Natural killer cell (primary cell): Measurements from ENCODE around the gene LYPD6B. TPM values are rescaled to one million over a fixed set of nuclear protein-coding genes. Genes with fewer than 3 reads are reported as not detected.
"Not testable (repeated sequence)": the region's sequence is repeated elsewhere in the genome, so short reads cannot be mapped to it uniquely, and the experiment has no call there.

Source experiments
- ATAC-seq, 3 donors: fragments of 150-1000 bp in 2 of 3; fragments of 200-7000 bp in 1 of 3; cut with Tn5 transposase; 1 replicate in 1 of 3; 2 replicates in 2 of 3; pipeline ENCODE4 v1.10.0; 2021; ENCODE audit warnings: mild to moderate bottlenecking in 2 of 3, moderate library complexity in 2 of 3
- DNase-seq, 2 donors: peaks; one replicate each; pipeline versions ENCODE4 v3.0.0 to v3.0.0-alpha.2; 2013 to 2021; ENCODE audit warnings: mixed read lengths in 1 of 2
- H3K27ac ChIP-seq: one replicate; pipeline ENCODE4 v1.5.1; 2013; ENCODE audit warnings: mild to moderate bottlenecking, low read length
- H3K27me3 ChIP-seq: one replicate; pipeline ENCODE4 v1.6.1; 2013; ENCODE audit warnings: low read length; ENCODE audit not compliant: control insufficient read depth, insufficient read depth
- H3K36me3 ChIP-seq: one replicate; pipeline ENCODE4 v1.6.1; 2013; ENCODE audit warnings: low read length; ENCODE audit not compliant: control insufficient read depth, insufficient read depth
- H3K4me1 ChIP-seq: one replicate; pipeline ENCODE4 v1.6.1; 2013; ENCODE audit warnings: low read length; ENCODE audit not compliant: control insufficient read depth, insufficient read depth
- H3K4me3 ChIP-seq: one replicate; pipeline ENCODE4 v1.5.1; 2013; ENCODE audit warnings: low read length
- H3K9me3 ChIP-seq: one replicate; pipeline ENCODE4 v1.6.1; 2013; ENCODE audit warnings: low read length; ENCODE audit not compliant: control insufficient read depth, insufficient read depth
- H3K27ac Mint-ChIP-seq, 2 donors: one replicate each; pipeline ENCODE4 v1.8.0; 2022; ENCODE audit warnings: mild to moderate bottlenecking in 2 of 2, mixed read lengths in 2 of 2, moderate library complexity in 1 of 2
- H3K27me3 Mint-ChIP-seq, 2 donors: one replicate each; pipeline ENCODE4 v1.8.0; 2022; ENCODE audit warnings: low read depth in 2 of 2, mixed read lengths in 2 of 2
- H3K36me3 Mint-ChIP-seq: one replicate; pipeline ENCODE4 v1.8.0; 2022; ENCODE audit warnings: mixed read lengths
- H3K4me1 Mint-ChIP-seq, 2 donors: one replicate each; pipeline ENCODE4 v1.8.0; 2022; ENCODE audit warnings: mixed read lengths in 2 of 2
- H3K4me3 Mint-ChIP-seq: one replicate; pipeline ENCODE4 v1.8.0; 2022; ENCODE audit warnings: mild to moderate bottlenecking, moderate library complexity, mixed read lengths
- H3K9me3 Mint-ChIP-seq, 2 donors: one replicate each; pipeline ENCODE4 v1.8.0; 2022; ENCODE audit warnings: mixed read lengths in 2 of 2
- CTCF ChIP-seq: fragments of 200-600 bp; IDR thresholded peaks from one replicate; pipeline ENCODE4 v1.8.0; 2022; ENCODE audit warnings: antibody characterized with exemption
- WGBS: methylation state at CpG from one replicate; pipeline ENCODE4 v1.1.7; 2013; ENCODE audit warnings: missing lambda C conversion rate; ENCODE audit not compliant: insufficient coverage; 5-methylcytosine and 5-hydroxymethylcytosine counted together
- intact Hi-C: fragments of 100-400 bp; cut with micrococcal nuclease; formaldehyde crosslinking; loops from one replicate; pipeline ENCODE4 v1.14.2; 2022
- total RNA-seq, 4 donors: library from RNA; stranded (reverse); fragments of 120-200 nt in 1 of 4; gene quantifications; one replicate each; pipeline versions ENCODE4 v1.2.3 to v1.2.4, GENCODE V29; 2013 to 2022

LYPD6B gene
- total RNA-seq, 3 donors from 2014 or later (not counting 1 experiment from before 2014, with no cell fraction given): not detected

- no peak overlapping the region for H3K4me3 Mint-ChIP-seq
- DNase-seq: no peak
- WGBS: 76% methylated on average over 3 of the region's 3 CpGs
- no peaks in the 10 kb centered on the region for H3K36me3 Mint-ChIP-seq
- H3K4me1 Mint-ChIP-seq: no peaks in the 10 kb centered on the region
- Histone ChIP-seq H3K36me3 (no peaks in the 10 kb centered on the region), H3K4me3 (no peak overlapping the region), H3K9me3 (no peaks in the 10 kb centered on the region), H3K27me3 (no peaks in the 10 kb centered on the region), H3K27ac (no peak overlapping the region), H3K4me1 (no peaks in the 10 kb centered on the region)
- intact Hi-C loops: no loop called here
- peaks cover 0 to 3% of the 10 kb centered on the region in 2 donors for H3K9me3 Mint-ChIP-seq
- no peak overlapping the region for H3K27ac Mint-ChIP-seq
- no peak for ATAC-seq
- H3K27me3 Mint-ChIP-seq: no peaks in the 10 kb centered on the region
- no peak for TF ChIP-seq CTCF
Measured at GRCh38 chr2:149235816-149236375, 197.4 kb downstream of the LYPD6B start.

GRCh38 chr2:149236410-149236809, 197.9 kb downstream of the LYPD6B start:
- no peaks in the 10 kb centered on the region for H3K9me3 ChIP-seq
- Mint-ChIP-seq H3K27ac (no peak overlapping the region), H3K36me3 (no peaks in the 10 kb centered on the region), H3K27me3 (no peaks in the 10 kb centered on the region), H3K9me3 (peaks cover 0 to 3% of the 10 kb centered on the region in 2 donors), H3K4me1 (no peaks in the 10 kb centered on the region), H3K4me3 (no peak overlapping the region)
- no peak for DNase-seq
- no peak for ATAC-seq
- no peak for TF ChIP-seq CTCF
- WGBS: 81% methylated on average over 2 of the region's 2 CpGs
- H3K27ac ChIP-seq: no peak overlapping the region
- no peak overlapping the region for H3K4me3 ChIP-seq
- no peaks in the 10 kb centered on the region for H3K36me3 ChIP-seq
- no peaks in the 10 kb centered on the region for H3K4me1 ChIP-seq
- intact Hi-C loops: no loop called here
- H3K27me3 ChIP-seq: no peaks in the 10 kb centered on the region

GRCh38 chr2:149246186-149246585, 207.7 kb downstream of the LYPD6B start:
- Histone ChIP-seq H3K36me3 (no peaks in the 10 kb centered on the region), H3K4me3 (no peak overlapping the region), H3K9me3 (no peaks in the 10 kb centered on the region), H3K27ac (no peak overlapping the region), H3K27me3 (no peaks in the 10 kb centered on the region), H3K4me1 (no peaks in the 10 kb centered on the region)
- WGBS: 82% methylated on average over 1 of the region's 3 CpGs
- intact Hi-C loops: no loop called here
- ATAC-seq (no peak), DNase-seq (no peak)
- Mint-ChIP-seq H3K4me3 (no peak overlapping the region), H3K9me3 (peaks cover 0 to 5% of the 10 kb centered on the region in 2 donors), H3K4me1 (no peaks in the 10 kb centered on the region), H3K27me3 (no peaks in the 10 kb centered on the region), H3K36me3 (no peaks in the 10 kb centered on the region), H3K27ac (no peak overlapping the region)
- no peak for TF ChIP-seq CTCF

GRCh38 chr2:149251436-149251835, 212.9 kb downstream of the LYPD6B start:
- intact Hi-C loops, H3K27me3 Mint-ChIP-seq, H3K36me3 ChIP-seq, ATAC-seq, H3K27ac Mint-ChIP-seq, H3K4me3 ChIP-seq, H3K27me3 ChIP-seq, H3K4me1 Mint-ChIP-seq, H3K9me3 ChIP-seq, H3K4me1 ChIP-seq, H3K36me3 Mint-ChIP-seq, H3K27ac ChIP-seq, H3K4me3 Mint-ChIP-seq, DNase-seq: not testable (repeated sequence)
- peaks cover 12 to 18% of the 10 kb centered on the region in 2 donors for H3K9me3 Mint-ChIP-seq
- WGBS: 97% methylated on average over 3 of the region's 3 CpGs

- H3K4me3 ChIP-seq, H3K27me3 ChIP-seq, H3K27ac Mint-ChIP-seq, H3K27ac ChIP-seq, ATAC-seq, H3K36me3 ChIP-seq, H3K4me1 ChIP-seq, DNase-seq, H3K4me3 Mint-ChIP-seq, intact Hi-C loops, H3K27me3 Mint-ChIP-seq, H3K9me3 ChIP-seq, H3K36me3 Mint-ChIP-seq, H3K4me1 Mint-ChIP-seq: not testable (repeated sequence)
- peaks cover 14 to 22% of the 10 kb centered on the region in 2 donors for H3K9me3 Mint-ChIP-seq
- 88% methylated on average over 3 of the region's 3 CpGs for WGBS
Measured at GRCh38 chr2:149256877-149257276, 218.4 kb downstream of the LYPD6B start.
